NCI-H2196 (cell line): ENCODE results near the gene PCIF1.

Source experiments
- DNase-seq: peaks from one replicate; lab custom pipeline; 2025; ENCODE audit not compliant: unreplicated experiment; lab: John Stamatoyannopoulos, UW

PCIF1 gene

DNA sequence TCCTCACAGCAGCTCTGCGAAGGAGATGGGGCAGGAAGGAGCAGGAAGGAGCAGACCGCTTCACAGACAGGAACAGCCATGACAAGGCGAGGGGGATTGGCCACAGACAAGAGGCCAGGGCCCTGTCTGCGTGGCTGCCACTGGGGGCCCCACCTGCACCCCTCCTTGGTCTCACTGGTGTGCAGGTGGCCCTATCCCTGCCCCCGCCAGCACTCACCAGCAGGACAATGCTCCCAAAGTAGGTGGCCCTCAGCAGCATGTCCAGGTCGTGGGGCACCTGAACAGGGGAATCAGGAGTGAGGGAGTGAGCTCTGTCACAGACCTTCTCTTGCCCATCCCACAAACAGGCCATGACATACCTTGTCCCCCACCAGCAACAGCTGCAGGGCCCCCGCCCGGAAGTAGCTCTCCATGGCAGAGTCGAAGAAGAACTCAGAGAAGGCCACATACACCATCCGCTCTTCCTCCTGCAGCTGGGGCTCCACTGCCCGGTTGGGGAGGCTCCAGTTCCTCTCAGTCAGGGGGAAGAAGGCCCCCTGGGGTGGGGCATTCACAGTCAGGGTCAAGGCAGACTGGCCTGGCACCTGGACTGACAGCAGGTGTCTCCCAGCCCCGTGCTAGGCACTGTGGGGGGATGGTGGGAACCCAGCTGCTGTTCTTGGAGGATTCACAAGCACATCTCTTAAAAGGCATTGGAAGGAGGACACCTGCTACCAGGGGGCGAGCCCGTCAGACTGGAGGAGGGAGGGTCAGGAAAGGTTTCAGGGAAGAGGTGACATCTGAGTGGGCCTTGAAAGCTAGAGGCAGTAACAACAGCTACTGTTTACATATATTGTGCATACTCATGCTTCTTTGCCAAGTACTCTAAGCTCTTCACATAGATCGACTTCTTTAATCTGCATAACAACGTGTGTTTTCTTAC lies 29.6 kb upstream of the PCIF1 start:
- no peak for DNase-seq

DNA sequence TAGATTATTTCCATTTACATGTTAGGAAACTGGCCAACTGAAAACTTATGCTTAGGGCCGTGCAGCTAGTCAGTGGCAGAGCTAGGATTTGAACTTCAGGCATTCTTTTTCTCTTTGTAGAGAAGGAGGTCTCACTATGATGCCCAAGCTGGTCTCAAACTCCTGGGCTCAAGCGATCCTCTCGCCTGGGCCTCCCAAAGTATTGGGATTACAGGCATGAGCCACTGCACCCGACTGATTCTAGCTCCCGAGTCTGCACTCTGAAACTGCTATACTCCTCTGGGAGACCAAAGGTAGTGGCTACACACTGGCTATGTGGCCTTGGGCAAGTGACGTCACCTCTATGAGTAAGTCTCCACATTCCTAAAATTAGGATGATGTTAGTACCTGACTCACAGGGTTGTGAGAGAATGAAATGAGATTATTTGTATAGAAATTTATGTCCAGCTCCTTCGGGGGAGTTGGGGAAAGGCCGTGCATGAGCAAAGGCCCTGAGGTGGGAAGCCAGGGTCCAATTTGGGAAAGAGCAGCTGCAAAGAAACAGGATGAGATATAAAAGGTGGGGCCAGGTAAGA lies 28.9 kb upstream of the PCIF1 start:
- no peak for DNase-seq

DNA sequence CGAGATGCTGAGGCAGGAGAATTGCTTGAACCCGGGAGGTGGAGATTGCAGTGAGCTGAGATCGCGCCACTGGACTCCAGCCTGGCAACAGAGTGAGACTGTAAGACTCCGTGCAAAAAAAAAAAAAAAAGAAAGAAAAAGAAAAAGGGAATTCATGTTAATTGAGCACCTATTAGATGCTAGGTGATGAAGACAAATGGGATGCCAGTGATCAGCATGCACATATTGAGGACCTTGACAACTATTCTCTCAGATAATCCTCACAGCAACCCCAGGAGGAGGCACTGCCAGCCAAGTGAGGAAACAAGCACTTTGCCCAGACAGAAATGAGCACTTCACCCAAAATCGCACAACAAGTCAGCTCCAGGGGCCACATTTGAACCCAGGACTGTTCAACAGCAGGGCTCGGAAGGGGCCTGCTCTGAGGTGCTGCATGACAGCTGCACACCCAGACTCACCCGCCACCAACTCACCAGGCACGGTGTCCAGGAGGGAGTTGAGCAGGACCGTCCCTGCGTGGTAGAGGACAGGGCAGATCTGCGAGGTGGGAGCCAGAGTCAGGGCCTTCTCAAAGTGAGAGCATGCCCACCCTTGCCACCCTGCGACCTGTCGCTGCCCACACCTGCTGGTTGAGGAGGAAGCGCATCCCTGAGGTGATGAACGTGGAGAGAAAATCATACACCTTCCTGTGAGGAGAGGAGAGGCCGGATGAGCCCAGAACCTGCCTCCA lies 27.1 kb upstream of the PCIF1 start:
- no peak for DNase-seq

DNA sequence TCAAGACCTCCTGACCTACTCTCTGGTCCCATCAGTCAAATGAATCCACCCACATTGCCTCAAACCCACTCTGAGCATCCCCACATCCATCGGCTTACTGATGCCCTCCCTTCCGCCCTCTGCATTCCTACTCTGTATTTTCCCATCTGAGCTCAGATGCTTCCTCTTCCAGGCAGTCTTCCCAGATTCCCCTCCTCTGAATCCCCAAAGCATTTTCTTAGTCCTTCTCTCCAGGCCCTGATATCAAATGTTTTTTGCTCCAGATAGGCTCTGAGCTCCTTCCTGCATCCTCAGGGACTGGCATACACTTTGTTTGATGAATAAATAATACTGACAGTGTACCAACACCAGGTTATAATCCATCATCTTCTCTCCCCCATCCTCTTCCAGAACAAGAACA lies 26.4 kb upstream of the PCIF1 start:
- no peak for DNase-seq

DNA sequence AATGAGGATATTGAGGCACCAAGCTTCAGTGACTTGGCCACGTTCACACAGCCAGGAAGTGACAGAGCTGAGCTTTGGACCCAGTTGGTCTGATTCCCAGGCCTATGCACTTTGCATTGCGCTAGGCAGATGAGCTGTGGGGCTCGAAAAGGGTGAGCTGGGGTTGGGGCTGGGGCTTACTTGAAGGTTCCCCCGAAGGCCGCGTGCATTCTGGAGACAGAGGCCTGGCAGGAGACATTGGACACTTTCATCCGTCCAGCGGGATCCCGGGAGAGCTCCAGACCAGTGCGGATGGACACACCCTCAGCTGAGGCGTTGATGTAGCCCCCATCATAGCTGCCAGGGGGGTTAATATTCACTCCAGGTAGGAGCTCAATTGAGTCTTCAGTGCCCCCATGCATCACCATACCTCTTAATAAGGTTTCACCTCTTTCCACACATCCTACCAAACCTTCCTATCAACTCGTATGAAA lies 25.1 kb upstream of the PCIF1 start:
- no peak for DNase-seq

DNA sequence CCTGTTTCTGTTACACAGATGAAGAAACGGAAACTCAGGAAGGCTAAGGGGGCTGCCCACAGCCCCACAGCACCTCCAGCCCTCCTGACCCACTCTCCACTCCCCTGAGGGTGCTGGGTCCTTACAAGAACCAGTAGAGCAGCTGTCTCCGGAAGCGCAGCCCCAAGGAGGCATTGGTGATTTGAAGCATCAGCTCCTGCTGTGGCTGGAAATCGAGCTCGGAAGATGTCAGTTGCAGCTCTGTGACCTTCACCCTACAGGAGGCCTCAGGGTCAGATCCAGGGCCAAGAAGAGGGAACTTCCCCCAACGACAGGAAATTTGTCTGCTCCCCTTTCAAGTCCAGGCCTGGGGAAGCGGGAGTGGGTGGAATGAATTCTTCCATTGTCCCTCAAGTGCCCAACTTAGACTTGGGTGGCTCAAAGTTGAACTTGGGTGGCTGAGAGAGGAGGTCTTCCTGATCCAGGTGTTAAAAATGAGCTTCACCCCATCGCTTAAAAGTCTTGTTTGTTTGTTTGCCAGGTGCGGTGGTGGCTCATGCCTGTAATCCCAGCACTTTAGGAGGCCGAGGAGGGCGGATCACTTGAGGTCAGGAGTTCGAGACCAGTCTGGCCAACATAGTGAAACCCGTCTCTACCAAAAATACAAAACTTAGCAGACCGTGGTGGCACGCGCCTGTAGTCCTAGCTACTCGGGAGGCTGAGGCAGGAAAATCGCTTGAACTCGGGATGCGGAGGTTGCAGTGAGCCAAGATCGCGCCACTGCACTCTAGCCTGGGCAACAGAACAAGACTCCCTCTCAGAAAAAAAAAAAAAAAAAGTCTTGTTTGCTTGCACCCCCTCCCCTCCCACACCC lies 24.4 kb upstream of the PCIF1 start:
- no peak for DNase-seq

DNA sequence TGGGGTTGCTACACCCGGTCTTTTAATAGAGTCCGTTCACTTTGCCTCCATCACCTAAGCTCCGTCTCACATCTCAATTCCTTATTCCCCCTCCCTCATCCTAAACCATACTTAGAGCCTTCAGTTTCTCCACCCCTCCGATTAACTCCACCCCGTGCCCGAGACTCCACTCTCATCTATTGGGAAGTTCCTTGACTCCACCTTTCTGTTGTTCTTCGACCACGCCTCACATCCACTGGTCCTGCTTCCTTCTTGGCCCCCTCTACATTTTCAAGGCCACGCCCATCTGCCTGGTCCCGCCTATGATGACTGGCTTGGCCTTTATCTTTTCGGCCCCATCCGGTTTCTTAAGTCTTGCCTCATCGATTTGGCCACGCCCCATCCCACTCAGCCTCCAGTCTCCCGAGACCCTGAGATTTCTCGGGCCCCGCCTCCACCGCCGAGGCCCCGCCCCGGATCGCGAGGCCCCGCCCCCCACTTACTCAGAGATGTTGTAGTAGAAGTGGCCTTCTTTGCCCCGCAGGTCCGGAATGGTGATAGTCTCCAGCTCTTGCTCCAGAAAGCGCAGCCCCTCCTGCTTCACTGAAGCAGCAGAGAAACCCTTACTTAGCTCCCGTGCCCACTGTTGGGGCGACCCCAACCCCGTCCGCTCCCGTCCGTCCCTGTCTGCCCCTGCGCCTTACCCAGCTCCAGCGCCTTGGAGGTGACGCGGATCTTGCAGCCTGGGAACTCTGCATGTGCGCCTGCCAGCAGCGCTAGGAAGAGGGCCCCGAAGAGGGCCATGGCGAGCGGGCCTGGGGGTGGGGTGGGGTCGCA lies 23.6 kb upstream of the PCIF1 start:
- no peak for DNase-seq

DNA sequence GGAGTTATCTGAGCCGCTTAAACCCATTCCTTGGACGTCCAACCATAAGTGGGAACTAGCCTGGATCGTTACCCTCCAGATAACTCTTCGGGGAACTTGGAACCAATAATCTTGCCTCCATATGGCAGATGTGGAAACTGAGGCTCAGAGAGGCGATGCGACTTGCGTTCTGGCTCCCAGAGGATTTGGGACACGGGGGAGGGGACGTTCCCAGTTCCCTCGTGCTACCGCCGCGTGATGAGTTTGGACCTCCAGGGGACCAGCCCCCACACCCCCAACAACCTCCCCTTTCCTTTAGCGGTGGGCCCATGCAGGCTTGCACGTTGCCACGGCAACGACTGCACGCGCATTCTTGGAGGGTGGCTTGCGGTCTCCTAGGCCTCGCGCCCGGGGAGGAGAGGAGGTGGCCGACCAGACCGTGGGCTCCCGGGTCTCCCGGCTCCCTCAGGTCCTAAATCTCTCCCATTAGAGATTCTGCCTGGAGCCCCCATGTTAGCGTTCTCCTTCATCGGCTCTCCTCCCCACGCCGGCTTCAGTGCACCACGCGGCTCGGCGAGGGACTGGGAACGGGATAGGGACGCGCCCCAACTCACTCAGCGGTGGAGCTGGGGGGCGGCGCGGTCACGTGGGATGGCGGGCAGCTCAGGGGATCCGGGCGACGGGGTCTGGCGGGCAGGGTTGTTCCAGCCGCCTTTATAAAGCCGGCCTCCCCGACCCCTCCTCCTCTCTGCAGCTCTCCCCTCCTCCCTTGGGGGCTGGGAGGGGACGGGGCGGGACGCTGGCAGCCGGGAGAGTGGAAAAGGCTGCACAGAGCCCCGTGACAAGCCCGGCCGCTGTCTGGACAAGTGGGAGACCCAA lies 22.8 kb upstream of the PCIF1 start, which contains the start of gene PLTP:
TSS of gene PLTP (minus strand) at position 670 of the 858 bp plus-strand sequence. CDS start 703 bp downstream, outside the sequence.
- no peak for DNase-seq

DNA sequence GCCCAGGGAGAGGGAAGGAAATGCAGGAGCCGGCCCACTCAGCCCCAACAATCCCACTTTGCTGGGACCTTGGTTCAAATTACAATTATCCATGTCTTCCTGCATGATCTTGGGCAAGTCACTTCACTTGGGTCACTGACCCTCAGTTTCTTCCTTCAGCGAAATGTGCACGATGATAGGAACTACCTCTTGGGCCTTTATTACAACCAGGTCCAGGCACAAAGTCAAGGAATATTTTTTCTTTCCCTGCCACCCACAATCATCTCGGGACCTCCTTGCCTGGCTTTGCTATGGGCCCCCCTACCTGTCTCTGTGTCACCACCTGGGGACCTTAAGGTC lies 22.2 kb upstream of the PCIF1 start:
- no peak for DNase-seq

DNA sequence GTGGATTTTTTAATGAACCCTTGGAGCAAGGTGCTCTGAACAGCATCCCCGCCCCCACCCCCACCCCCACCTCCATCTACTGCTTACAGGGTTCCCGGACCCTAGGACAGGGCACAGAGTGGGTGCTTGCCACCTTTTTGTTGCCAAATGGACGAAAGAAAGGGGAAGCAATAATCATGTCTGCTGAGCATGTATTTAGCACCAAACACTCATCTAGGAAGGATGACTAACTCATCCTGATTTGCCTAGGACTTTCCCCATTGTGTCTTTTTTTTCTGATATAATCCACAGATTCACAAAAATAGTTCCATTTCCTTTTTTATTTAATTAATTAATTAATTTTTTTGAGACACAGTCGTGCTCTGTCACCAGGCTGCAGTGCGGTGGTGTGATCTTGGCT lies 21.4 kb upstream of the PCIF1 start:
- DNase-seq = no peak

DNA sequence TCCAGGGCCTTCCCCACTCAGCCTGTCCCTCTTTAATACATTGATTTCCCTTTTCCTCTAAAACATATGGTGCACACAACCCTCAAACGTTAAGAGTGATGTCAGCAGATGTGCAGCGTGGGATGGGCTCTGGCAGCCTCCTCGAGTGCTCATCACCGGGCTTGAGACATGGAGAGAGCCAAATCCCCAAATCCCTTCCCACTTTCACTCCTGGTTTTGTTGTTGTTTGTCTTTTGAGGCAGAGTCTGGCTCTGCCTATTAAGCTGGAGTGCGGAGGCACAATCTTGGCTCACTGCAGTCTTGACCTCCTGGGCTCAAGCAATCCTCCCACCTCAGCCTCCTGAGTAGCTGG lies 16.7 kb upstream of the PCIF1 start:
- no peak for DNase-seq

DNA sequence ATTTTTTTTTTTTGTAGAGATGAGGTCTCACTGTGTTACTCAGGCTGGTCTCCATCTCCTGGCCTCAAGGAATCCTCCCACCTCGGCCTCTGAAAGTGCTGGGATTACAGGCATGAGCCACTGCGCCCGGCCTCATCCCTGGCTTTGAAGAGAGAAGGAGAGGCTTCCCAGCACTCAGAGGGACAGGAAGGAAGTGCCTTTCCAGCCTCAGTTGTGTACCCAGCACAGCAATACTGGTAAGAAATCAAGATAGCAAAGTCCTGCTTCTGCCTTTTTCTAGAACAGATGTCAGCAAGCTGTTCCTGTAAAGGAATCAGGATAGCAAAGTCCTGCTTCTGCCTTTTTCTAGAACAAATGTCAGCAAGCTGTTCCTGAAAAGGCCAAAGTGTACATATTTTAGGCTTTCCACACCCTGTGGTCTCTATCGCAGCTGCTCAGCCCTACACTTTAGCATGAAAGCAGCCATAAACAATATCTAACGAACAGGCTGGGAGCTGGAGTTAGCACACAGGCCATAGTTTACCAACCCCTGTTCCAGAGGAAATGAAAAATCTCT lies 16.2 kb upstream of the PCIF1 start:
- no peak for DNase-seq

DNA sequence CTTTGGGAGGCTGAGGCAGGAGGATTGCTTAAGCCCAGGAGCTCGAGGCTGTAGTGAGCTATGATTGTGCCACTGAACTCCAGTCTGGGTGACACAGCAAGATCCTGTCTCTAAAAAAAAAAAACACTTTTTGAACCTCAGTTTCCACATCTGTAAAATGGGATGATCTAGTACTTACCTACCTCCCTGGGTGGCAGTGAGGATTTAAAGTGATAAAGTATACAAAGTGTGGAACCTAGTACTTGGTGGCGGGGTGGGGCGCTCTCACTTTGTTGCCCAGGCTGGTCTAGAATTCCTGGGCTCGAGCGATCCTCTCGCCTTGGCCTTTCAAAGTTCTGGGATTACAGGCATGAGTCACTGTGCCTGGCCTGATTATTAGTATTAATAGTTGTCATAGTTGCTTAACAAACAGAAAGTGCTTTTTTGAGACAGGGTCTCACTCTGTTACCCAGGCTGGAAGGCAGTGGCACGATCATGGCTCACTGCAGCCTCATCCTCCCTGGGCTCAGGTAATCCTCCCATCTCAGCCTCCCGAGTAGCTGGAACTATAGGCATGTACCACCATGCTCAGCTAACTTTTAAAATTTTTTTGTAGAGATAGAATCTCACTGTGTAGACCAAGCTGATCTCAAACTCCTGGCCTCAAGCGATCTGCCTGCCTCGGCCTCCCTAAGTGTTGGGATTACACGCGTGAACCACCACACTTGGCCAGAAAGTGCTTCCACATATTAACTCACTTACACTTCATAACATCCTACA lies 15.5 kb upstream of the PCIF1 start:
- no peak for DNase-seq

DNA sequence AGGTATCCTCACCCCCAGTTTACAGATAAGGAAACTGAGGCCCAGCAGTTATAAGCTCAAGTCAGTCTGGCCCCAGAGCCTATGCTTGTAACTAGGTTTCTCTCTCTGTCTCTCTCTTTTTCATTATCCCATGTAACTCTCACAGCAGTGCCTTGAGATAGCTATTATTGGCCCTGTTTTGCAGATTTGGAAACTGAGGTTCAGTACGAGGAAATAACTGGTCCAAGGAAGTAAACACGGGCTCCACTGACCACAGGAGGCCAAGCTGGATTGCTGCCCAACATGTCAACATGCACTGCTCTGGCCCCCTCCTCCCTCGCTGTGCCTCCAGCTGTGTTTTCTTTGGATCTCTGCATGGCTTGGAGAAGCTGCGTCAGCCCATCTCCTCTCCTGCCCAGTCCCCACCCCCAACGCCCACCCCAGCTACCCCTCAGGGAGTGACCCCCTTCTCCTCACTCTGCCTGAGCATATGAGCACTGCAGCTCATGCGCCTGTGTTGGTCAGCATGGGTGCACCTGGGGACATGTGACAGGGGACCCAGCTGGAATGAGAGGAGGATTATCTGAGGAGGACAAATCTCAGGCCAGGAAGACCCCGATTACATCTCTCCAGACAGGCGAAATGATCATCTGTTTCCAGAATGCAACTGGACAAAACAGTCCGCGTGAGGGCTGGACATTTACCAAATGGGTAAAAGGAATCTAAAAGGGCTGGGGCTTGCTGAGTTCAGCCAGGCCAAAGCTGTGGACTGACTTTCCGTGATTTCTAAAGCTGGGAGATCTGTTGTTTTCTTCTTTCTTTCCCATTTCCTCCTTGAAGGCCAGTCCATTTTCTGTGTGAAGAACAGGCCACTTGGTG lies 14.7 kb upstream of the PCIF1 start:
- no peak for DNase-seq

DNA sequence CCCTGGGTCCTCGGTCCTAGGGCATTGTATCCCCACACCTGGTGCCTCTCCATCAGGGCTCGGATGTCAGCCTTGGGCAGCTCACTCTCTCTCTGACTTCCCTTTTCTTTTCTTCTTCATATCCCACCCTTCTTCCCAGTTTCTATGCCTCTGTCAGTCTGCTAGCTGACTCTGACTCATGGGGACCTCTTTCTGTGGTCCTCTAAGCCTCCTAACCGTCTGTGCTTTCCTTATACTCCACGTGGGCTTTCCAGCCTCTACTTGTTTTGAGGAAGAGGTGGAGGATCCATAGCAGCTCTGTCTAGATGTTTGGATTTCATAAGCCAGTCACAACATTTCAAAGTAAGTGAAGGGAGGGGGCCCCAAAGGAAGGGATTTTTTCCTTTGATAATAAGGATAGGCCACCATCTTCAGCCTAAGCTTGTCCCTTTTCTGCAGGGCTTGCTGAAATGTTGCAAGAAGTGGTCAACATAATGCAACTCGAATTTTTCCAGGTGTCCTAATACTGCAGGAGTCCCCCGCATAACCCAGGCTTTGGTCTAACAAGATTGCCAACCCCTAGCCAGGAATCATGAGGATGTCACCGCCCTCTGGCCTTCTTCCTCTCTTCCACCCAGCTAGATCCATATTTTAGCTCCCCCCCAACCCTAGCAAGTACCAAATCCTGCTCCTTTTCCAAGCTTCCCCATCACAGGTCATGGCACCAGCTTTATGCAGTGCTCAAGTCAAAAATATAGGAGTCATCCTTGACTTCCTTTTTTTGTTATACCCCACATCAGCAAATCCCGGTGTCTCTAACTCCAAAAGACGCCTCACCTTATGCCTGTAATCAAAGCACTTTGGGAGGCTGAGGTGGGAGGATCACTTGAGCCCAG lies 13.8 kb upstream of the PCIF1 start:
- DNase-seq = no peak
